OCI-LY3 (cell line): ENCODE results near the gene ACAA2.

ENCODE experiments used
- H2AFZ ChIP-seq: fragments of 200-600, 300-600 bp; shearing (Covaris generic); 2 replicates; pipeline ENCODE4 v1.6.0; 2014; ENCODE audit warnings: antibody characterized with exemption, low read depth, low read length
- H3K27ac ChIP-seq: fragments of 200-600, 300-600 bp; sonication (generic); 2 replicates; pipeline ENCODE4 v1.5.1; 2014; ENCODE audit warnings: mild to moderate bottlenecking, low read length, moderate library complexity, mixed read lengths
- H3K27me3 ChIP-seq: fragments of 200-600, 300-600 bp; sonication (generic); 2 replicates; pipeline ENCODE4 v1.6.1; 2014; ENCODE audit warnings: low read depth, low read length, mixed read lengths
- H3K36me3 ChIP-seq: fragments of 200-600, 300-600 bp; sonication (generic); replicated peaks from 2 replicates; pipeline ENCODE3; 2014; ENCODE audit warnings: low read depth, low read length, mixed read lengths
- H3K4me1 ChIP-seq: fragments of 300-600, 200-600 bp; sonication (generic); 2 replicates; pipeline ENCODE4 v1.6.1; 2014; ENCODE audit warnings: low read length, mixed read lengths
- H3K4me2 ChIP-seq: fragments of 200-600, 300-600 bp; sonication (generic); 2 replicates; pipeline ENCODE4 v1.6.1; 2014; ENCODE audit warnings: low read length, mixed read lengths
- H3K4me3 ChIP-seq: fragments of 300-600, 200-600 bp; sonication (generic); 2 replicates; pipeline ENCODE4 v1.5.1; 2014; ENCODE audit warnings: antibody characterized with exemption, mild to moderate bottlenecking, low read length, moderate library complexity
- H3K79me2 ChIP-seq: fragments of 300-600, 200-600 bp; shearing (Covaris generic); 2 replicates; pipeline ENCODE4 v1.6.1; 2014; ENCODE audit warnings: mild to moderate bottlenecking, low read length, mixed read lengths
- H3K9ac ChIP-seq: fragments of 300-600, 200-600 bp; shearing (Covaris generic); 2 replicates; pipeline ENCODE4 v1.6.0; 2014; ENCODE audit warnings: mild to moderate bottlenecking, low read length, moderate library complexity
- H3K9me3 ChIP-seq: fragments of 200-600, 300-600 bp; shearing (Covaris generic); 2 replicates; pipeline ENCODE4 v1.6.1; 2014; ENCODE audit warnings: low read length, mixed read lengths; ENCODE audit not compliant: insufficient read depth
- H4K20me1 ChIP-seq: fragments of 200-600, 300-600 bp; sonication (generic); 2 replicates; pipeline ENCODE4 v1.6.1; 2016; ENCODE audit warnings: low read length, mixed read lengths; ENCODE audit not compliant: insufficient read depth
- EZH2phosphoT487 ChIP-seq: fragments of 200-600 bp; shearing (Covaris generic); IDR thresholded peaks from 2 replicates; pipeline ENCODE4 v1.6.1; 2018; ENCODE audit warnings: antibody characterized with exemption, mixed run types, low read depth
- TF ChIP-seq, protein P1 (sequence below): fragments of 200-600, 300-600 bp; sonication (generic); IDR thresholded peaks from 2 replicates; pipeline ENCODE4 v1.5.1; 2014; ENCODE audit warnings: antibody characterized with exemption, low read length, low read depth

The ACAA2 gene

DNA sequence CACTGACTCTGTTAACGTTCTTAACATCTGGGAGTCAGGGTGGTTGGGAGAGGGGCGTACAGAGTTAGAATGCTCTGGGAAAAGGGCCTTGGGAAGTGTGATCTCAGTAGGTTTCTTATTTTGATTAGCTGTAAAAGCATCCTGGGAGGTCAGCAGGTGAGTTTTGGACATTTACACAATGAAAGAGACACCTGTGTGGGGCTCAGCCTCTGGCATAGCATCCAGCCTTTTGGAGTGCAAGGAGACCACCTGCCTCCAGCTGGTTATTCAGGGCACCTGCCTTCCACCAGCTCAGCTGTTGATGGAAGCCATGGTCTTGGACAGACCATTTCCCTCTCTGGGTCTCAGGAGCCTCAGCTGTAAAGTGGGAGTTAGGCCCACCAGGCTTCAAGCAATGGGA lies 49.7 kb downstream of the ACAA2 start:
- Histone ChIP-seq H3K79me2 (no peaks in the 10 kb centered on the region), H3K4me1 (peaks cover 3% of the 10 kb centered on the region; the same call in 1 of the 2 replicates), H2AFZ (no peak overlapping the region), H3K27ac (no peak overlapping the region), H3K36me3 (no peaks in the 10 kb centered on the region), H3K4me3 (no peak overlapping the region), H3K9ac (no peak overlapping the region), H3K27me3 (0 out of 2 replicates have a peak, but pooled peaks cover 3% of the 10 kb centered on the region), H4K20me1 (no peaks in the 10 kb centered on the region), H3K9me3 (no peaks in the 10 kb centered on the region), H3K4me2 (no peak overlapping the region)
- TF ChIP-seq, protein P1, sequence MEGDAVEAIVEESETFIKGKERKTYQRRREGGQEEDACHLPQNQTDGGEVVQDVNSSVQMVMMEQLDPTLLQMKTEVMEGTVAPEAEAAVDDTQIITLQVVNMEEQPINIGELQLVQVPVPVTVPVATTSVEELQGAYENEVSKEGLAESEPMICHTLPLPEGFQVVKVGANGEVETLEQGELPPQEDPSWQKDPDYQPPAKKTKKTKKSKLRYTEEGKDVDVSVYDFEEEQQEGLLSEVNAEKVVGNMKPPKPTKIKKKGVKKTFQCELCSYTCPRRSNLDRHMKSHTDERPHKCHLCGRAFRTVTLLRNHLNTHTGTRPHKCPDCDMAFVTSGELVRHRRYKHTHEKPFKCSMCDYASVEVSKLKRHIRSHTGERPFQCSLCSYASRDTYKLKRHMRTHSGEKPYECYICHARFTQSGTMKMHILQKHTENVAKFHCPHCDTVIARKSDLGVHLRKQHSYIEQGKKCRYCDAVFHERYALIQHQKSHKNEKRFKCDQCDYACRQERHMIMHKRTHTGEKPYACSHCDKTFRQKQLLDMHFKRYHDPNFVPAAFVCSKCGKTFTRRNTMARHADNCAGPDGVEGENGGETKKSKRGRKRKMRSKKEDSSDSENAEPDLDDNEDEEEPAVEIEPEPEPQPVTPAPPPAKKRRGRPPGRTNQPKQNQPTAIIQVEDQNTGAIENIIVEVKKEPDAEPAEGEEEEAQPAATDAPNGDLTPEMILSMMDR: no peak
- no peak for TF ChIP-seq EZH2phosphoT487

- TF ChIP-seq, protein P1: no peak
- no peak for TF ChIP-seq EZH2phosphoT487
- Histone ChIP-seq H3K79me2 (no peaks in the 10 kb centered on the region), H3K4me2 (no peak overlapping the region), H3K9ac (no peak overlapping the region), H3K9me3 (no peaks in the 10 kb centered on the region), H4K20me1 (no peaks in the 10 kb centered on the region), H3K27ac (no peak overlapping the region), H3K4me3 (no peak overlapping the region), H2AFZ (no peak overlapping the region), H3K4me1 (peaks cover 1% of the 10 kb centered on the region; the same call in 1 of the 2 replicates), H3K27me3 (0 out of 2 replicates have a peak, but pooled peaks cover 3% of the 10 kb centered on the region), H3K36me3 (no peaks in the 10 kb centered on the region)
Observed at GRCh38 chr18:49762191-49763077, 50.9 kb downstream of the ACAA2 start.

- Histone ChIP-seq H3K79me2 (no peaks in the 10 kb centered on the region), H3K36me3 (no peaks in the 10 kb centered on the region), H3K4me2 (no peak overlapping the region), H3K4me1 (peaks cover 8% of the 10 kb centered on the region), H3K27me3 (0 out of 2 replicates have a peak, but pooled peaks cover 3% of the 10 kb centered on the region), H4K20me1 (no peaks in the 10 kb centered on the region), H3K27ac (no peak overlapping the region), H3K9ac (no peak overlapping the region), H3K4me3 (no peak overlapping the region), H3K9me3 (no peaks in the 10 kb centered on the region), H2AFZ (no peak overlapping the region)
- no peak for TF ChIP-seq EZH2phosphoT487
- TF ChIP-seq, protein P1: no peak
Observed at GRCh38 chr18:49761771-49762170, 51.6 kb downstream of the ACAA2 start.

DNA sequence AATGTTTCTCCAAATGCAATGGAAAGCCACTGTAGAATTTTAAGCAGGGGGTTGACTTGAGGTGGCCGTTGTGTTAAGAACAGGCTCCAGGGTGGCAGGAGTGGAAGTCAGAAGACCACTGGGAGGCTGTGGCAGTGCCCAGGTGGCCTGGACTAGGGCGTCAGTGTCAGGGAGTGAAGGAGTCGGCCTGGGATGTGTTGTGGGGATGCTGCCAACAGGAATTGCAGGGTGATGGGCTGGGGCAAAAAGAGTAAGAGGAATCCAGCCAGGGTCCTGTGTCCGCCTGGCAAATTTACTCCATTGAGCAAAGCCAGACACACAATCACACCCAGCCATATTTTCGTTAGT lies 55.1 kb downstream of the ACAA2 start:
- Histone ChIP-seq H3K4me3 (no peak overlapping the region), H3K27ac (no peak overlapping the region), H3K79me2 (no peaks in the 10 kb centered on the region), H2AFZ (no peak overlapping the region), H3K4me2 (no peak overlapping the region), H3K9ac (no peak overlapping the region), H3K4me1 (peaks cover 12% of the 10 kb centered on the region), H3K9me3 (0 out of 2 replicates have a peak, but pooled peaks cover 2% of the 10 kb centered on the region), H3K27me3 (peaks cover 15% of the 10 kb centered on the region; the same call in 1 of the 2 replicates), H4K20me1 (no peaks in the 10 kb centered on the region), H3K36me3 (no peaks in the 10 kb centered on the region)
- TF ChIP-seq, protein P1: no peak
- no peak for TF ChIP-seq EZH2phosphoT487
